Heart left ventricle (tissue), 13 donors: ENCODE results near the gene SSC5D.

Experiments
- POLR2A ChIP-seq, 2 donors: fragments of 450-650 bp; IDR thresholded peaks; one replicate each; pipeline ENCODE4 v1.6.1; 2017; ENCODE audit warnings: antibody characterized with exemption in 2 of 2, mild to moderate bottlenecking in 2 of 2, moderate library complexity in 2 of 2
- TF ChIP-seq, protein P1 (sequence below), 12 donors: fragments of 200-600 bp; sonication (generic) in 4 of 12; IDR thresholded peaks; one replicate each; pipeline versions ENCODE4 v1.5.0 to v1.8.0; 2018 to 2022; ENCODE audit warnings: antibody characterized with exemption in 12 of 12, mild to moderate bottlenecking in 5 of 12
- donor health status: ischemic (EF 13 %, LVEDD 7.1; RV severe dilation, severe dysfunction).
- donor health status: DM: no; HTN: yes; CAD: no.
- donor health status: DM: no; HTN: no; CAD: no.
- donor health status: ischemic (EF 25% LVEDD 6.9; RV normal size, moderate dysfunction).
- donor health status: ischemic (EF 25% LVEDD 5.7; RV mildly dilated, moderate dysfunction).
- donor health status: ischemic (EF 35%, LVEDD 5.7; RV mildly dilated, moderate dysfunction).
- donor health status: nonischemic (EF 11% LVEDD 7.7; RV severe dilation, severe dysfunction).
- donor health status: DM: yes; HTN: yes; CAD: no.
- donor health status: PGD.
- donor health status: ischemic (EF 29% LVEDD 5.4; RV normal size, mild dysfunction).
- donor health status: nonischemic (EF 23%, LVEDD 6.1; RV moderate dilation, normal function).

DNA sequence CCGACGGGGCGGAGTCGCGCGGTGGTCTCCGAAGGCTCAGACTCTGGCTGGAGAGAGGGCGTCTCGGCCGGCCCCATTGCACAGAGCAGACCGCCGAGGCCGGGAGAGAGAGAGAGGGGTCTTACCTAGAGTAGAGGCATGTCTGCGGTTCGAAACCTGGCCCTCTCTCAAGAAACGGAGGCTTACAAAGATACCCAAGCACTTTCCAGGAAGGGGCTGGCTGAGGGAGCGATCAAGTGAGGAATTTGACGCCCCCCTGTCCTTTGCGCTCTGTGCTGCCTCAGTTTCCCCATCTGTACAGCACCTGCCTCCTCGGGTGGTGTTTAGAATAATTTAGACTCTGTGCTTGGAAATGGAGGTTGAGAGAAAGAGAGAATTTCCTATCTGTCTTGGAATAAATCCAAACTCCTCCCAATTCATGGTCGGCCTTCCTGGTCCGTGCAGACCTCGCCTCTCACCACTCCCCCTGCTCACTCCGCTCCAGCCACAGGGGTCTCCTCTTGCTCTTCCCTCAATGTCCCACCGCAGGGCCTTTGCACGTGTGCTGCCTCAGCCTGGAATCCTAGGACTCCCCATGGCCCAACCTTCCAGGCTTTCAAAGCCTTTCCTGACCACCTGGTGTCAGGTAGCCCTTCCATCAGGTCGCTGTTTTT is 26.1 kb upstream of the SSC5D start:
- TF ChIP-seq, protein P1, sequence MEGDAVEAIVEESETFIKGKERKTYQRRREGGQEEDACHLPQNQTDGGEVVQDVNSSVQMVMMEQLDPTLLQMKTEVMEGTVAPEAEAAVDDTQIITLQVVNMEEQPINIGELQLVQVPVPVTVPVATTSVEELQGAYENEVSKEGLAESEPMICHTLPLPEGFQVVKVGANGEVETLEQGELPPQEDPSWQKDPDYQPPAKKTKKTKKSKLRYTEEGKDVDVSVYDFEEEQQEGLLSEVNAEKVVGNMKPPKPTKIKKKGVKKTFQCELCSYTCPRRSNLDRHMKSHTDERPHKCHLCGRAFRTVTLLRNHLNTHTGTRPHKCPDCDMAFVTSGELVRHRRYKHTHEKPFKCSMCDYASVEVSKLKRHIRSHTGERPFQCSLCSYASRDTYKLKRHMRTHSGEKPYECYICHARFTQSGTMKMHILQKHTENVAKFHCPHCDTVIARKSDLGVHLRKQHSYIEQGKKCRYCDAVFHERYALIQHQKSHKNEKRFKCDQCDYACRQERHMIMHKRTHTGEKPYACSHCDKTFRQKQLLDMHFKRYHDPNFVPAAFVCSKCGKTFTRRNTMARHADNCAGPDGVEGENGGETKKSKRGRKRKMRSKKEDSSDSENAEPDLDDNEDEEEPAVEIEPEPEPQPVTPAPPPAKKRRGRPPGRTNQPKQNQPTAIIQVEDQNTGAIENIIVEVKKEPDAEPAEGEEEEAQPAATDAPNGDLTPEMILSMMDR (IDR thresholded peaks at IDR 0.05), result no peak
- TF ChIP-seq POLR2A (IDR thresholded peaks at IDR 0.05), result peak in 1 of 2 donors; percentile 78
